ENCODE results near the gene PROS1.

GRCh38 chr3:94004301-94004910 is 30.7 kb upstream of the PROS1 start:
- TF ChIP-seq SUZ12 (IDR thresholded peaks at IDR 0.05; ENCODE audit: extremely low read depth, insufficient read depth, insufficient read length): no peak
- no peak for TF ChIP-seq ZNF274 (IDR thresholded peaks at IDR 0.05; ENCODE audit: low read depth, low read length)

Measured in NT2/D1 (cell line).